OCI-LY7 (cell line): ENCODE data around the gene PSG3.
"Not testable (repeated sequence)": the region's sequence is repeated elsewhere in the genome, so short reads cannot be mapped to it uniquely, and the experiment has no call there.

ENCODE experiments used
- CTCF ChIP-seq: fragments of 200-600 bp; sonication (generic); conservative IDR thresholded peaks from 2 replicates; pipeline ENCODE4 v1.5.1; 2014; ENCODE audit warnings: mild to moderate bottlenecking, antibody characterized with exemption, low read length, moderate library complexity, mixed read lengths
- EZH2phosphoT487 ChIP-seq: fragments of 200-600 bp; sonication (generic); IDR thresholded peaks from 2 replicates; pipeline ENCODE4 v1.6.1; 2018; ENCODE audit warnings: low read depth, borderline replicate concordance, mild to moderate bottlenecking, mixed run types, antibody characterized with exemption, low read length, moderate library complexity, mixed read lengths

DNA sequence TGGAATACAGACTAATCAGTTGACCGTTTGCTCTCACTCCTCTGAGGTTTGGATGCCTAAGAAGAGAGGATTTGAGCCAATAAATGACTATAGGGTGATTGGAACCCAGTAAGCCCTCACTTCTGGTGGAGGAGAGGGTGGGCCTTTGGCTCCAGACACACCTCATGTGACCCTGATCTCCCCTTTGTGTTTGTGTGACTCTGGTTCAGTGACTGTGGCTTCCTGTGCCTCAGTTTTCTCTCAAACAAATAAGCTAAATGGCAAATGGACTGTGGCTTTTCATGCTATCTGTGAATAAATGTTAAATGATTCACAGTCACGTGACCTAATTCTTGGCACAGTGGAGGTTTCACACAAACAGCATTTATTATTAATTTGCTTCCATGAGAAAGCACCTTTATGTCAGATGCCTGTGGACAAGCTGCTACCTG, 2.7 kb downstream of the PSG3 start:
- not testable (repeated sequence) for TF ChIP-seq CTCF, EZH2phosphoT487
